Activated naive CD8-positive, alpha-beta T cell treated with anti-CD3 and anti-CD28 coated beads, Interleukin-2, amount 50 U/mL, for 24 hours (primary cell): ENCODE measurements around the gene ITGB8.

Source experiments
- ATAC-seq: fragments of 150-1000 bp; cut with Tn5 transposase; one replicate; pipeline ENCODE4 v1.10.0; 2021
- DNase-seq: peaks from one replicate; pipeline ENCODE4 v3.0.0; 2021
- H3K27ac Mint-ChIP-seq: one replicate; pipeline ENCODE4 v1.8.0; 2021; ENCODE audit warnings: mild to moderate bottlenecking, mixed read lengths
- H3K27me3 Mint-ChIP-seq: one replicate; pipeline ENCODE4 v1.8.0; 2021; ENCODE audit warnings: mixed read lengths
- H3K36me3 Mint-ChIP-seq: one replicate; pipeline ENCODE4 v1.8.0; 2021; ENCODE audit warnings: low read depth, mixed read lengths
- H3K4me1 Mint-ChIP-seq: one replicate; pipeline ENCODE4 v1.8.0; 2021; ENCODE audit warnings: mixed read lengths
- H3K4me3 Mint-ChIP-seq: one replicate; pipeline ENCODE4 v1.8.0; 2021; ENCODE audit warnings: mild to moderate bottlenecking, moderate library complexity, mixed read lengths
- H3K9me3 Mint-ChIP-seq: one replicate; pipeline ENCODE4 v1.8.0; 2021; ENCODE audit warnings: mixed read lengths

ITGB8 gene

DNA sequence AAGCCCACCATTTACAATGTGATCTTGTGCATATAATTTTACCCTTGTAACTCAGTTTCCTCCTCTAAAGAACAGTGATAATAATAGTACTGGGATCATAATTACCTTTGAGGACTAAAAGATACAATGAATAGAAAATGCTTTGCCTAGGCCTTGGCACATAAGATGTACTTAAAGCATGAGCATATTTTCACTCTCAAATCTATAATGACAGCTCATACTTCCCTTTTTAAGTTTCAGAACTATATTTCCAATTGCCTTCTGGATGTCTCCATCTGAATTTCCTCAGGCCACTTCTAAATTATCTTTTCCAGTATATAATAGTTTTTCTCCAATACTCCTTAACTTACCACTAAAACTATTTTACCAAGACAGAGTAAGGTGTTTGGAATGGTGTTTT lies 13.3 kb upstream of the ITGB8 start:
- DNase-seq (no peak), ATAC-seq (no peak)
- Mint-ChIP-seq H3K27me3 (peaks cover 2% of the 10 kb centered on the region), H3K36me3 (no peaks in the 10 kb centered on the region), H3K9me3 (no peaks in the 10 kb centered on the region), H3K4me3 (no peak overlapping the region), H3K4me1 (no peaks in the 10 kb centered on the region), H3K27ac (no peak overlapping the region)

DNA sequence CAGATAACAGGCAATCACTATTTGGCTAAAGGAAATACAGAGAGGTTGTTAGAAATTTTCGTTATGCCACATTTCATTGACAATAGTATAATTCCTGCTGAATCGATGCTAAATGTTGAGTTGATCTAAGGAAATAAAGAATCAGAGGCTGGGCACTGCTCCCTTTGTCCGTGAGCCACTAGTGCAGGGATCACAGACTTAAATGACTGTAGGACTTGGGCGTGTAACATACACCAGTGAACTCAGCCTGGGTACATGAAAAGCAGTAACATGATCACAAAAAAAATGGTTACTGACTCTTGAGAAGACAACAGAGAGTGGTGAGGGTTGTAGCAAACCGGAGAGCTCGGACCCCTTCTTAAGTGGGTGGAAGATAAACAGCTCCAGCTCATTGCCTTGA lies 11.8 kb upstream of the ITGB8 start:
- H3K9me3 Mint-ChIP-seq, result no peaks in the 10 kb centered on the region
- H3K27me3 Mint-ChIP-seq, result peaks cover 2% of the 10 kb centered on the region
- H3K36me3 Mint-ChIP-seq, result no peaks in the 10 kb centered on the region
- H3K4me1 Mint-ChIP-seq, result no peaks in the 10 kb centered on the region
- no peak overlapping the region for H3K4me3 Mint-ChIP-seq
- H3K27ac Mint-ChIP-seq, result no peak overlapping the region
- no peak for ATAC-seq
- no peak for DNase-seq

DNA sequence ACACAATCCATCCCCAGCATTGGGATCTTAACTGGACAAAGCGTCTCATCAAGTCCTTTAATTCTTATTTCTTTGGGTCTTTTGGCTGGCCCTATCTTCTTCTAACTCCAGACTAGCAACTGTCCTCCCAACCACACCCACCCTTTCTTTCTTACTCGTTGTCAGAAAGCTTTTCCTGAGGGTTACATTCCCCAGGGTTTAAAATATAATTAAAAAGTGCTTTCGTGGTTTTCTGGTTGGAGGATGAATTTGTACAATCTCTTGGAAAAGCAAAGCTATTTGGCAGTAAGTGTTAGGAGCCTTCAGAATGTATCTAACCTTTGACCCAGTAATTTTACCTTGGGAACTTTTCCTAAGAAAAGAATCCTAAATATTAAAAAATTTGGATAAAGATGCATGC lies 10.4 kb upstream of the ITGB8 start:
- Mint-ChIP-seq H3K36me3 (no peaks in the 10 kb centered on the region), H3K4me1 (no peaks in the 10 kb centered on the region), H3K27me3 (peaks cover 3% of the 10 kb centered on the region), H3K9me3 (no peaks in the 10 kb centered on the region), H3K4me3 (no peak overlapping the region), H3K27ac (no peak overlapping the region)
- no peak for DNase-seq
- no peak for ATAC-seq

DNA sequence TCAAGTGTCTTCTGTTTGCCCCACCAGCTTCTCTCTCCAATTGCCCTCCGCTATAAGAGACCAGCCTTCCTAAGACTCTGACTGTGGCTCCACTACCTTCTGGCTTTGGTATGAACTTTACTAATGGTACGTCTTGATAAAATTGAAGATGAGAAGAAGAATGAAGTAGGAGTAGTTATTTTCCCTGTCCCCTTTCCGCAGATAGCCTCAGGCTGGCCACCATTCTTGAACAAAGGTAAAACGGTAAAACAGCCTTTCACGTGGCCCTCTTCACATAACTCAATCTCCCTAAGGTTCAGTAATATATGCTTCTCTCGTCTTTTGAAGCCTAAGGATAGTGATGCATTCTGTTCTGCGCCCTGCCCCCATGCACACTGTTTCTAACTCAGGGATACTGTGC lies 9.9 kb upstream of the ITGB8 start:
- no peak overlapping the region for H3K4me3 Mint-ChIP-seq
- H3K27me3 Mint-ChIP-seq, result peaks cover 5% of the 10 kb centered on the region
- DNase-seq (no peak), ATAC-seq (no peak)
- H3K36me3 Mint-ChIP-seq, result no peaks in the 10 kb centered on the region
- no peak overlapping the region for H3K27ac Mint-ChIP-seq
- no peaks in the 10 kb centered on the region for H3K9me3 Mint-ChIP-seq
- no peaks in the 10 kb centered on the region for H3K4me1 Mint-ChIP-seq

DNA sequence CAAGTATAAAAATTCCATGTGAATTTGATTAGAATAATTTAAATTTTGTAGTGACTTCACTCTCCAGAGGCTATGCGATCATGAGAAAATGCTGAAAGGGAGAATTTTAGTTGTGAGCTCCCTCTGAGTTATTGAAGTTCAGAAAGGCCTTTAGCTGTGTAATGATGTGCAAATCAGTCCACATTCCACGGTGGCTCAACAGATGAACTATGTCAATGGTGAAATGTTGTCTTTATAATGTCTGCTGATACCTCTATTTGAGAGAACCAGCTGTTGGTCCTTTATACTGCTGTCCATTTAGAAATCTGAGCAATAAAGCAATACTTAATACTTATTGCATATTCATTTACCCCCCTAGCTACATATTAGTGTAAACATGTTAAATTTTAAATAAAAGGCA lies 7.1 kb upstream of the ITGB8 start:
- no peaks in the 10 kb centered on the region for H3K9me3 Mint-ChIP-seq
- no peak overlapping the region for H3K27ac Mint-ChIP-seq
- no peaks in the 10 kb centered on the region for H3K4me1 Mint-ChIP-seq
- no peak for ATAC-seq
- H3K27me3 Mint-ChIP-seq, result peaks cover 30% of the 10 kb centered on the region
- DNase-seq, result no peak
- no peak overlapping the region for H3K4me3 Mint-ChIP-seq
- H3K36me3 Mint-ChIP-seq, result no peaks in the 10 kb centered on the region

DNA sequence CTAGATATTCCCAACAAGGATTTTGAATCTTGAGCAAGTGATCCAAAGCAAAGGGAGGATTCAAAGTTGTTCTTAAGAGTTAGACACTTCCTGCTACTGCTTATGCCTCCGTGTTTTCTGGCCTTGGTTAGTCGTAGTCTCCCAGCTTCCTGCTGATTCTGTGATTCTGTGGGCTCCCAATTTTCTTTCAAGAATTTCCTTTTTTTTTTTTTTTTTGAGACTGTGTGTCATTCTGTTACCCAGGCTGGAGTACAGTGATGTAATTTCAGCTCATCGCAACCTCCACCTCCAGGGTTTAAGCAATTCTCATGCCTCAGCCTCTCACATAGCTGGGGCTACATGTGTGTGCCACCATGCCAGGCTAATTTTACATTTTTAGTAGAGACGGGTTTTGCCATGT lies 4.4 kb upstream of the ITGB8 start:
- no peak overlapping the region for H3K27ac Mint-ChIP-seq
- no peak for ATAC-seq
- no peak for DNase-seq
- H3K27me3 Mint-ChIP-seq, result peaks cover 44% of the 10 kb centered on the region
- no peaks in the 10 kb centered on the region for H3K9me3 Mint-ChIP-seq
- H3K4me1 Mint-ChIP-seq, result peaks cover 18% of the 10 kb centered on the region
- peaks cover 2% of the 10 kb centered on the region for H3K36me3 Mint-ChIP-seq
- no peak overlapping the region for H3K4me3 Mint-ChIP-seq

DNA sequence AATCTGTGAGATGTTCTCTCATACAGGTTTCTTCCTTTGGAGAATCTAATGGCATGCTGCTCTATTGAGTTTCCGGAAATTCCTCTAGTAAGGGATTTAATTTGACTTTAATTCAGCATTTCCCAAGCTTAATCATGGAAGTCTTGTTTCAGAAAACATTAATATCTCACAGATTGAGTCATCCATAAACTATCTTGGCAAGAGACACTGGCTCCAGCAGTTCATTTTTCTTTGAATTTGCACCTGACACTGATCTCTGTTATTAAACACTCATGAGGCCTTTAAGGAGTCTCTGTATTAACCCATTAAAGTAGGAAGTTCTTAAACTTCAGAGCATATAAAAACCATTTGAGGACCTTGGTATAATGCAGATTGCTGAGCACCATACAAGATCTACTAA lies 3.6 kb upstream of the ITGB8 start:
- no peak for ATAC-seq

DNA sequence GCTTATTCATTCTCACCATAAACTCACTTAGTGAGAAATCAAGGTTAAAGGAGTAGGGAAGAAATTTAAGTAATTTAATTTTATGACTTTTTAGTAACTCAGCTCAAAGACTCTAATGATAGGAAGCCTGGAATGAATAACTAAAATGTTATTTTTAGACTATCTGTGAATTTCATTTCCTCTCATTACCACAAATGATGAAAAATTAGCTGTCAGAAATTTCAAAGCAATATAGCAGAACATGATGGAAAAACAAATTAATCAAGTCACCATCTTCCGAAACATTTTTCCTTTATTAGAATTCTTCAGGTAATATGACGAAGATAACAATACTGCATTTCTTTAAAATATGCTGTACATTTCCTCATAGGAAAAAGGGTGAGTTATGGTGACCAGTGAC lies 2.7 kb upstream of the ITGB8 start:
- ATAC-seq (no peak), DNase-seq (no peak)
- peaks cover 2% of the 10 kb centered on the region for H3K36me3 Mint-ChIP-seq
- H3K4me3 Mint-ChIP-seq, result no peak overlapping the region
- H3K27ac Mint-ChIP-seq, result no peak overlapping the region
- H3K27me3 Mint-ChIP-seq, result peaks cover 56% of the 10 kb centered on the region
- H3K9me3 Mint-ChIP-seq, result no peaks in the 10 kb centered on the region
- H3K4me1 Mint-ChIP-seq, result peaks cover 25% of the 10 kb centered on the region

More for the DNA sequence above, 3.6 kb upstream of the ITGB8 start:
- H3K9me3 Mint-ChIP-seq, result no peaks in the 10 kb centered on the region
- no peak overlapping the region for H3K27ac Mint-ChIP-seq
- peaks cover 48% of the 10 kb centered on the region for H3K27me3 Mint-ChIP-seq
- H3K36me3 Mint-ChIP-seq, result peaks cover 2% of the 10 kb centered on the region
- H3K4me1 Mint-ChIP-seq, result peaks cover 23% of the 10 kb centered on the region
- H3K4me3 Mint-ChIP-seq, result no peak overlapping the region
- DNase-seq, result no peak

DNA sequence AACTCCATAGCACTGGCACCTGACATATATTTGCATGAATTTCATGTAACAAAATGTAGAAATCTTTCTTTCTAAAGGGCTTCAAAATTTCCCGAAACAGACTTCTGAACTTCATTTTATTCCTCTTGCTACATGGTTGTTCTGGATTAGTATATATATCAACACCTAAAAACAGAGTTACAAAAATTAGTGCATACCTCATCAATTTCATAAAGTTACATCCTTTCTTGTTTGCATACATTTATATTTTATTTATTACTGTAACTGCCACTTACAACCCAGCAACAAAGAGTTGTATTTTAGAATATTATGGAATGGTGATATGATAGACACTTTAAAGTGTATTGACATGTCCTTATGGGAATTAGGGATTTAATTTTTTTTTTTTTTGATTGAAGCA lies 2.0 kb upstream of the ITGB8 start:
- Mint-ChIP-seq H3K9me3 (no peaks in the 10 kb centered on the region), H3K4me1 (peaks cover 25% of the 10 kb centered on the region), H3K4me3 (no peak overlapping the region), H3K27ac (no peak overlapping the region), H3K36me3 (peaks cover 2% of the 10 kb centered on the region), H3K27me3 (peaks cover 61% of the 10 kb centered on the region)
- DNase-seq, result no peak
- ATAC-seq, result no peak

DNA sequence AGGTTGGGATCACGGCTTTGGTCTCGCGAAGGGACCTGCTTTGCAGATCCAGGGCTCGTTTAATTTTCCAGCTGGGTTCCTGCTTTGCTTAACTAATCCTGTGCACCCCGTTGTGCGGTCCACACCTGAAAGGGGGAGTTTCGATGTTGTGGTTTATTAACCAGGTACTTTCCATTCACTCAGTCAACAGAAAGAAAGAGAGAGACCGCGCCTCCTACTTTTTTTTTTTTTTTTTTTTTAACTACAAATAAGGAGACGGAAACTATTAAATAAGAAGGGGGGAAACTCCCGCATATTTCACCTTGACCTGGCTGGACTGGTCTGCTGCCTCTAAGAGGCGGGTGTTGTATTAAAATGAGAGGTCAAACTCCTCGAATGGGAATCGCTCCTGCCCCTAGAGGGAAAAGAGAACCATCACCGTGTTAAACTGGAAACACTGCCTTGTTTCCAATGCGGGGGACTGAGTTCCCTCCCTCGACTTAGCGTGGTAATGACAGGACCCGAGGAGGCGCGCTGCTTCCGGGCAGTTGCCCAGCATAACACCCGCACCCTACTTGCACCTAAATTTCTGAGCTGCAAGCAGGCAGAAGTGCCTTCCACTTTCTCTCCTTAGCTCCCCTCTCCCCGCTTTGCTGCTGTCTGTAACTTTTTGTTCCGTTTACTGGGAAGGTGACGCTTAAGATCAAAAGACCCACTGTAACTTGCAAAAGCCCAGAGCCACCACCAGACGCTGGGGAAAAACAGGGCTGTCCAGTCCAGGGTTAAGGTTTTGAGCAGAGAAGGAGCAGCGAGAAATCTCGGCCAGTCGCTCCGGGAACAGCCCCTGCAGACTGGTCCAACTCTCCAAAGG lies 1.1 kb upstream of the ITGB8 start:
- H3K36me3 Mint-ChIP-seq, result peaks cover 2% of the 10 kb centered on the region
- DNase-seq, result no peak
- H3K27me3 Mint-ChIP-seq, result peaks cover 68% of the 10 kb centered on the region
- H3K4me1 Mint-ChIP-seq, result peaks cover 25% of the 10 kb centered on the region
- no peak for ATAC-seq
- no peaks in the 10 kb centered on the region for H3K9me3 Mint-ChIP-seq
- peak overlapping the region; percentile 84 for H3K4me3 Mint-ChIP-seq
- H3K27ac Mint-ChIP-seq, result no peak overlapping the region

DNA sequence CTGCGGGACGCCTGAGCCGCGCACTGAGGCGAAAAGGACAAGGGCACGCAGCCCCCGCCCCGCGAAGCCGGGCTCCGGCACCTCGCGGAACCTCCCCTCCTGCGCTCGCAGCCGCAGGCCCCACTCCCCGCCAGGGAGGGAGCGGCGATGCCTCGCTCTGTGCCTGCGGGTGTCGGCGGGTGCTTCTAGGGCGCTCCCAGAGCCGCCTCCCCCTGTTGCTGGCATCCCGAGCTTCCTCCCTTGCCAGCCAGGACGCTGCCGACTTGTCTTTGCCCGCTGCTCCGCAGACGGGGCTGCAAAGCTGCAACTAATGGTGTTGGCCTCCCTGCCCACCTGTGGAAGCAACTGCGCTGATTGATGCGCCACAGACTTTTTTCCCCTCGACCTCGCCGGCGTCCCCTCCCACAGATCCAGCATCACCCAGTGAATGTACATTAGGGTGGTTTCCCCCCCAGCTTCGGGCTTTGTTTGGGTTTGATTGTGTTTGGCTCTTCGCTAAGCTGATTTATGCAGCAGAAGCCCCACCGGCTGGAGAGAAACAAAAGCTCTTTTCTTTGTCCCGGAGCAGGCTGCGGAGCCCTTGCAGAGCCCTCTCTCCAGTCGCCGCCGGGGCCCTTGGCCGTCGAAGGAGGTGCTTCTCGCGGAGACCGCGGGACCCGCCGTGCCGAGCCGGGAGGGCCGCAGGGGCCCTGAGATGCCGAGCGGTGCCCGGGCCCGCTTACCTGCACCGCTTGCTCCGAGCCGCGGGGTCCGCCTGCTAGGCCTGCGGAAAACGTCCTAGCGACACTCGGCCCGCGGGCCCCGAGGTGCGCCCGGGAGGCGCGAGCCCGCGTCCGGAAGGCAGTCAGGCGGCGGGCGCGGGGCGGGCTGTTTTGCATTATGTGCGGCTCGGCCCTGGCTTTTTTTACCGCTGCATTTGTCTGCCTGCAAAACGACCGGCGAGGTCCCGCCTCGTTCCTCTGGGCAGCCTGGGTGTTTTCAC lies 519 bp downstream of the ITGB8 start:
- ATAC-seq (peak; percentile 55), DNase-seq (peak; percentile 37)
- H3K36me3 Mint-ChIP-seq, result peaks cover 2% of the 10 kb centered on the region
- peak overlapping the region; percentile 80 for H3K4me3 Mint-ChIP-seq
- H3K27me3 Mint-ChIP-seq, result peaks cover 70% of the 10 kb centered on the region
- H3K4me1 Mint-ChIP-seq, result peaks cover 25% of the 10 kb centered on the region
- peak overlapping the region; percentile 19 for H3K27ac Mint-ChIP-seq
- H3K9me3 Mint-ChIP-seq, result no peaks in the 10 kb centered on the region

DNA sequence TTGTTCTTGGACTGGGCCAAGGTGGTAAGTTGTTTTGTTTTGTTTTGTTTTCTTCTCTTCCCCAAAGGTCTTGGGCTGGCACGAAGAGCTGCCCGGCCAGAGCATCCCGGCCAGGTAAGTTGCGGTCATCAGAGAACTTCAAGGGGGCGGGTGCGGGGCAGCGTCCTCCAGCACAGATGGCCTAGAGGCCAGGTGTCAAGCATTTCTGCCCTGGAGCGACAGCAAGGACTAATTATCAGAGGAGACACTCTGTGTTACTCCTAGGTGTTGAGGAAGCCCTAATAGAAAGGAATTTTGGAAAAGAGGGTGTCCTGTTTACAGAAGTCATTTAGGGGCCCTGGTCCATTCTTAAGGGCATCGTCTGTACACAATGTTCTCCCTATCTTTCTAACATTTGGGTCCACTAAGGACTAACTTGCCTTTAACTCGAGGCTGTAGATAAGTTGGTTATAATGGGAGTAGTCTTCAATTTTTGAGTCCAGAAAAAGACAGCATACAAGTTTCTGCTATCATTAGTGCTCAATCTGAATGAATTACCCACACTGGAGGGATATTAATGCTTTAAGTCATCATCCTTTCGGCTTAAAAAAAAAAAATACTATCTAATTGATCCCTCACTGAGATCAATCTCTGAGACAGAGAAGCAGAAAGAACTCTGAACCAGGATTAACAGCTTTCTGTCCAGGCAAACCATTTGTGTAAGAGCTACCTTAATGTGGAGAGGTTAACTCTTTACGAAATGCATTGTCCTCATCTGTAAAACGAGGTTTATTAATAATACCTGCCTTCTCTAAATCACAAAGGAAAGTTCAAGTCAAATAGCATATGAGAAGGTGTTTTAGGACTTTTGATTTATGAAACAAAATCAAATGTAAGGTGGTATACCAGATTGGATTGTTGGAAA lies 1.5 kb downstream of the ITGB8 start:
- DNase-seq, result no peak
- H3K36me3 Mint-ChIP-seq, result peaks cover 2% of the 10 kb centered on the region
- peaks cover 63% of the 10 kb centered on the region for H3K27me3 Mint-ChIP-seq

DNA sequence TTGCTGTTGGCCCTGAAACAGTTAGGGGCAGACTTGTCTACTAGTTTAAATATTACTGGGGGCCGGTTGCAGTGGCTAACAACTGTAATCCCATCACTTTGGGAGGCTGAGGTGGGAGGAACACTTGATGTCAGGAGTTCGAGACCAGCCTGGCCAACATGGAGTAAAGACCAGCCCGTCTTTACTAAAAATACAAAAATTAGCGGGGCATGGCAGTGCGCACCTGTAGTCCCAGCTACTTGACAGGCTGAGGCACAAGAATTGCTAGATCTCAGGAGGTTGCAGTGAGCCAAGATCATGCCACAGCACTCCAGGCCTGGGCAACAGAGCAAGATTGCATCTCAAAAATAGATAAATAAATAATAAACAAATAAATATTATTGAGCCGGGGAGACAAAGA lies 7.6 kb downstream of the ITGB8 start:
- Mint-ChIP-seq H3K4me1 (no peaks in the 10 kb centered on the region), H3K36me3 (no peaks in the 10 kb centered on the region), H3K4me3 (no peak overlapping the region), H3K27ac (no peak overlapping the region), H3K9me3 (no peaks in the 10 kb centered on the region), H3K27me3 (peaks cover 23% of the 10 kb centered on the region)
- ATAC-seq, result no peak
- DNase-seq, result no peak

More for the DNA sequence above, 1.5 kb downstream of the ITGB8 start:
- Mint-ChIP-seq H3K4me1 (peaks cover 25% of the 10 kb centered on the region), H3K27ac (no peak overlapping the region), H3K9me3 (no peaks in the 10 kb centered on the region), H3K4me3 (peak overlapping the region; percentile 68)
- no peak for ATAC-seq

DNA sequence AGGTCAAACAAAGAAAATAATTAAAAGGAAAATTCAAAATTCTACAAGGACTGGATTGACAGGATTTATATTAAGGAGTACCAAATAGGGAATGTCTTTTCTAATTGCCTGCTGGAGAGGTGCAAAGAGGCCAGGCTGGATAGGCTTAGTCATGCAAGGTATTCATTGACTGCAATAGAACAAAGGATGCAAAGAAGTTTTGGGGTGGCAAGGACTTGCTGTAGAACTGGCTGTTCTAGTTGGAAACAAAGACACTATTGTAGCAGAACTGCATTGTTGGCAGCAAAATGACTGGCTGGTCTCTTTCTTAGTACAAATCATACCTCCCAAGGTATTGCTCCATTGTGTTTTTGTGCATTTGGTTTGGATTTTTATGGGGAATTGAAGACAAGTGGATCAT lies 10.1 kb downstream of the ITGB8 start:
- no peak for ATAC-seq
- Mint-ChIP-seq H3K27ac (no peak overlapping the region), H3K4me3 (no peak overlapping the region), H3K4me1 (no peaks in the 10 kb centered on the region), H3K36me3 (no peaks in the 10 kb centered on the region), H3K9me3 (no peaks in the 10 kb centered on the region), H3K27me3 (peaks cover 5% of the 10 kb centered on the region)
- no peak for DNase-seq
